IMR-90 (cell line): ENCODE results near the gene AP3M1. TPM values are rescaled to one million over a fixed set of nuclear protein-coding genes. Genes with fewer than 3 reads are reported as not detected.

ENCODE experiments used
- ATAC-seq: fragments of 200-7000 bp; cut with Tn5 transposase; 2 replicates; pipeline ENCODE4 v1.9.1; 2020; ENCODE audit warnings: low read depth, mild to moderate bottlenecking, moderate library complexity
- BruUV-seq: library from RNA; stranded (reverse); fragments of 400-500 nt; replicated peaks from 2 replicates; lab custom pipeline; 2021; lab: Mats Ljungman, UMichigan
- CTCF ChIA-PET: fragments of 300-600 bp; formaldehyde crosslinking; extraction: SDS; loops from one replicate; lab custom pipeline; 2021; ENCODE audit warnings: antibody characterized with exemption; lab: Yijun Ruan, JAX
- POLR2A ChIA-PET: fragments of 300-600 bp; sonication (Branson Sonifier 250); formaldehyde crosslinking; loops from one replicate; lab custom pipeline; 2022; ENCODE audit warnings: antibody characterized with exemption; ENCODE audit not compliant: unreplicated experiment; lab: Charles Lee
- DNase-seq: peaks from one replicate; pipeline ENCODE4 v3.0.0; 2013
- H2AFZ ChIP-seq: replicated peaks from 2 replicates; pipeline ENCODE3; 2013; ENCODE audit warnings: low read length, mild to moderate bottlenecking; ENCODE audit not compliant: poor library complexity
- H2AK5ac ChIP-seq: 2 replicates; pipeline ENCODE4 v1.6.1; 2013; ENCODE audit warnings: low read depth, low read length, inconsistent platforms
- H2AK9ac ChIP-seq: replicated peaks from 2 replicates; pipeline ENCODE3; 2013; ENCODE audit warnings: mild to moderate bottlenecking, low read depth, low read length, moderate library complexity; ENCODE audit not compliant: poor library complexity
- H2BK120ac ChIP-seq: 2 replicates; pipeline ENCODE4 v1.6.1; 2013; ENCODE audit warnings: low read depth, low read length, inconsistent platforms
- H2BK15ac ChIP-seq: 3 replicates; pipeline ENCODE4 v1.6.1; 2013; ENCODE audit warnings: low read depth, low read length, inconsistent platforms
- H2BK20ac ChIP-seq: 2 replicates; pipeline ENCODE4 v1.6.1; 2013; ENCODE audit warnings: low read depth, mild to moderate bottlenecking, inconsistent platforms, low read length, moderate library complexity
- H2BK5ac ChIP-seq: 2 replicates; pipeline ENCODE4 v1.6.1; 2013; ENCODE audit warnings: mild to moderate bottlenecking, low read depth, low read length, inconsistent platforms; ENCODE audit not compliant: poor library complexity, severe bottlenecking
- H3K14ac ChIP-seq: replicated peaks from 2 replicates; pipeline ENCODE4 v1.6.1; 2013; ENCODE audit warnings: low read depth, low read length, inconsistent platforms
- H3K18ac ChIP-seq: 2 replicates; pipeline ENCODE4 v1.6.1; 2013; ENCODE audit warnings: low read depth, low read length, control low read depth
- H3K23ac ChIP-seq: 2 replicates; pipeline ENCODE4 v1.6.1; 2013; ENCODE audit warnings: low read depth, low read length, inconsistent platforms
- H3K27ac ChIP-seq: 2 replicates; pipeline ENCODE4 v1.5.1; 2013; ENCODE audit warnings: mild to moderate bottlenecking, control low read depth, low read length; ENCODE audit not compliant: insufficient read depth
- H3K27me3 ChIP-seq: 2 replicates; pipeline ENCODE4 v1.6.1; 2013; ENCODE audit warnings: low read length; ENCODE audit not compliant: control insufficient read depth, insufficient read depth
- H3K36me3 ChIP-seq: 2 replicates; pipeline ENCODE4 v1.6.1; 2013; ENCODE audit warnings: low read length, mixed read lengths; ENCODE audit not compliant: control insufficient read depth, insufficient read depth
- H3K4ac ChIP-seq: 2 replicates; pipeline ENCODE4 v1.6.1; 2013; ENCODE audit warnings: low read depth, low read length, inconsistent platforms
- H3K4me1 ChIP-seq: 2 replicates; pipeline ENCODE4 v1.6.1; 2013; ENCODE audit warnings: low read length, mixed read lengths; ENCODE audit not compliant: control insufficient read depth, insufficient read depth
- H3K4me2 ChIP-seq: 2 replicates; pipeline ENCODE4 v1.6.1; 2013; ENCODE audit warnings: low read depth, mild to moderate bottlenecking, control low read depth, low read length, moderate library complexity
- H3K4me3 ChIP-seq: 2 replicates; pipeline ENCODE4 v1.5.1; 2013; ENCODE audit warnings: low read depth, mild to moderate bottlenecking, control low read depth, low read length, moderate library complexity; ENCODE audit not compliant: insufficient read depth
- H3K56ac ChIP-seq: 2 replicates; pipeline ENCODE4 v1.6.1; 2013; ENCODE audit warnings: low read length, inconsistent platforms; ENCODE audit not compliant: insufficient read depth; ENCODE audit errors: extremely low read depth
- H3K79me1 ChIP-seq, 2 experiments: 2 replicates each; pipeline ENCODE4 v1.6.1; 2013; ENCODE audit warnings: low read length in 2 of 2, inconsistent platforms in 1 of 2, low read depth in 1 of 2
- H3K9ac ChIP-seq: 2 replicates; pipeline ENCODE4 v1.6.1; 2013; ENCODE audit warnings: low read depth, low read length, control low read depth
- H3K9me1 ChIP-seq: 2 replicates; pipeline ENCODE4 v1.6.1; 2013; ENCODE audit warnings: low read length, inconsistent platforms; ENCODE audit not compliant: insufficient read depth
- H3K9me3 ChIP-seq: 2 replicates; pipeline ENCODE4 v1.6.1; 2013; ENCODE audit warnings: low read length; ENCODE audit not compliant: control insufficient read depth, insufficient read depth
- H4K20me1 ChIP-seq: 2 replicates; pipeline ENCODE4 v1.6.1; 2013; ENCODE audit warnings: low read length, inconsistent platforms; ENCODE audit not compliant: insufficient read depth
- H4K5ac ChIP-seq: 2 replicates; pipeline ENCODE4 v1.6.1; 2013; ENCODE audit warnings: mild to moderate bottlenecking, low read depth, low read length, control low read depth
- H4K8ac ChIP-seq, 2 experiments: 2 replicates each; pipeline ENCODE4 v1.6.1; 2013; ENCODE audit warnings: low read depth in 2 of 2, low read length in 2 of 2, control low read depth in 1 of 2, inconsistent platforms in 1 of 2
- H4K91ac ChIP-seq: 2 replicates; pipeline ENCODE4 v1.6.1; 2013; ENCODE audit warnings: low read depth, low read length, inconsistent platforms; ENCODE audit not compliant: insufficient read depth
- BHLHE40 ChIP-seq: fragments of 150-350 bp; IDR thresholded peaks from 2 replicates; pipeline ENCODE4 v1.6.1; 2016; ENCODE audit warnings: mild to moderate bottlenecking, low read depth, low read length
- CEBPB ChIP-seq: IDR thresholded peaks from 2 replicates; pipeline ENCODE4 v1.6.1; 2012; ENCODE audit warnings: low read depth, low read length, improper control_type of control experiment
- CTCF ChIP-seq: conservative IDR thresholded peaks from 2 replicates; pipeline ENCODE4 v1.5.1; 2012; ENCODE audit warnings: mild to moderate bottlenecking, low read depth, low read length, improper control_type of control experiment
- POLR2A ChIP-seq: IDR thresholded peaks from 2 replicates; pipeline ENCODE4 v1.6.1; 2012; ENCODE audit warnings: mild to moderate bottlenecking, low read depth, low read length
- RAD21 ChIP-seq: IDR thresholded peaks from 2 replicates; pipeline ENCODE4 v1.6.1; 2012; ENCODE audit warnings: low read length, improper control_type of control experiment
- RCOR1 ChIP-seq: IDR thresholded peaks from 2 replicates; pipeline ENCODE4 v1.6.1; 2012; ENCODE audit warnings: mild to moderate bottlenecking, low read length, improper control_type of control experiment; ENCODE audit not compliant: insufficient replicate concordance
- USF2 ChIP-seq: fragments of 150-350 bp; IDR thresholded peaks from 2 replicates; pipeline ENCODE4 v1.6.1; 2017; ENCODE audit warnings: mild to moderate bottlenecking, antibody characterized with exemption, low read length, low read depth
- WGBS, 2 experiments: methylation state at CpG; one replicate each; pipeline versions ENCODE4 v1.1.5 to v1.1.7; 2013; ENCODE audit warnings: missing lambda C conversion rate in 2 of 2; ENCODE audit not compliant: insufficient read length in 1 of 2; ENCODE audit errors: extremely low coverage in 2 of 2; 5-methylcytosine and 5-hydroxymethylcytosine counted together
- dilution Hi-C: fragments of 300-500 bp; cut with HindIII; formaldehyde crosslinking; loops from one replicate; pipeline ENCODE4 v1.14.3; 2018; ENCODE audit warnings: low sequenced_read_pairs; ENCODE audit not compliant: unreplicated experiment
- in situ Hi-C: fragments of 300-500 bp; cut with MboI; formaldehyde crosslinking; loops from 3 replicates; pipeline ENCODE4 v1.14.3; 2019; ENCODE audit warnings: low sequenced_read_pairs, inconsistent platforms, mixed read lengths
- intact Hi-C: fragments of 100-400 bp; cut with micrococcal nuclease; formaldehyde crosslinking; loops from 2 replicates; pipeline ENCODE4 v1.10.0; 2022
- polyA plus RNA-seq, 3 experiments: library from polyadenylated mRNA; depleted of rRNA; stranded (reverse); fragments of >200 nt; gene quantifications; 2 replicates each; pipeline ENCODE4 v1.2.3, GENCODE V29; 2012; ENCODE audit warnings: low replicate concordance in 1 of 3
- total RNA-seq: library from RNA; depleted of rRNA; stranded (reverse); fragments of >200 nt; gene quantifications from 2 replicates; pipeline ENCODE4 v1.2.3, GENCODE V29; 2012

The AP3M1 gene
- total and polyA plus RNA-seq, 2 of the 4 experiments (the other 2 are of a cell fraction) = 26.6 to 46.4 TPM

- Histone ChIP-seq H3K56ac (peak overlapping the region; percentile 8; the same call in 1 of the 2 replicates), H3K14ac (peak overlapping the region; percentile 85), H3K23ac (peak overlapping the region; percentile 36), H3K9me1 (peaks cover 8% of the 10 kb centered on the region; the same call in 1 of the 2 replicates), H4K8ac (peak overlapping the region in 1 of 2 experiments; percentile 62; a peak in 2 of 4 replicates), H3K27me3 (no peaks in the 10 kb centered on the region), H3K9ac (peak overlapping the region; percentile 1; the same call in 1 of the 2 replicates), H3K36me3 (no peaks in the 10 kb centered on the region), H4K20me1 (no peaks in the 10 kb centered on the region), H2BK15ac (no peak overlapping the region), H4K5ac (peak overlapping the region; percentile 36; the same call in 1 of the 2 replicates), H3K79me1 (peaks cover 9 to 18% of the 10 kb centered on the region in 2 experiments; a peak in 3 of 4 replicates), H2BK20ac (peak overlapping the region; percentile 62), H2AK5ac (peak overlapping the region; percentile 65; the same call in 1 of the 2 replicates), H2BK5ac (no peak overlapping the region), H2AK9ac (no peak overlapping the region), H3K18ac (peak overlapping the region; percentile 44; the same call in 1 of the 2 replicates), H3K9me3 (no peaks in the 10 kb centered on the region), H3K4me3 (no peak overlapping the region), H2AFZ (no peak overlapping the region), H2BK120ac (peak overlapping the region; percentile 63; the same call in 1 of the 2 replicates), H3K4ac (peak overlapping the region; percentile 63), H4K91ac (no peak overlapping the region), H3K27ac (peak overlapping the region; percentile 62), H3K4me1 (peaks cover 4% of the 10 kb centered on the region; the same call in 1 of the 2 replicates), H3K4me2 (peak overlapping the region; percentile 78)
- ChIA-PET POLR2A (no interaction called here), CTCF (no interaction called here)
- intact Hi-C loops = no loop called here
- WGBS, 2 experiments = 0% methylated on average over 1 of the region's 6 CpGs; no CpG with 5 or more reads in 1 of the 2 experiments
- ATAC-seq (peak; percentile 73), DNase-seq (peak; percentile 28)
- in situ Hi-C loops = no loop called here
- BruUV-seq = no TSS peak
- TF ChIP-seq BHLHE40 (no peak), POLR2A (no peak), RCOR1 (no peak), CEBPB (no peak), CTCF (no peak), USF2 (no peak), RAD21 (no peak)
- dilution Hi-C loops = no loop called here
These were observed 14.3 kb upstream of the AP3M1 start for GRCh38 chr10:74164716-74165529.
